GM21515 (cell line): Measurements from ENCODE around the gene FUT7.
A peak's percentile ranks its signal among the peaks of the same experiment; 100 is the strongest.

Source experiments
- ATAC-seq: cut with Tn5 transposase; IDR thresholded peaks from one replicate; pipeline ENCODE4 v1.9.1; 2021; ENCODE audit not compliant: unreplicated experiment

Gene FUT7

DNA sequence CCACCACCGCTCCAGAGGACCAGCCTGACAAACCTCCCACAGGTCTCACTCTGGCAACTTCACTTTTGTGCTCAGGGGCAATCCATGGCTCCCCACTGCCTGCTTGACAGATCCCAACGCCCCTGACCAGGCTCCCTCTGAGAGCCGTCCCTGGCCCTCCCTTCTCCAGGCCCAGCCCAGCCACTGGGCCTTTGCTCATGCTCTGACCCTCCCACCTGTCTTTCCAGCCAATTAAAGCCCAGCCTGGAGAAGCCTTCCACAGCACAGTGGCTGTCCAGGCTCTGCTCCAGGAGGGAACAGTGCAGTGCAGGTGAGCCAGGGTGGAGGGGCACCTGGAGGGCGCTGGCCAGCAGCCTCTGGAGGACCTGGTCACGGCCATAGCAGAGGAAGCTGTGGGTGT lies 18.7 kb upstream of the FUT7 start:
- no peak for ATAC-seq

DNA sequence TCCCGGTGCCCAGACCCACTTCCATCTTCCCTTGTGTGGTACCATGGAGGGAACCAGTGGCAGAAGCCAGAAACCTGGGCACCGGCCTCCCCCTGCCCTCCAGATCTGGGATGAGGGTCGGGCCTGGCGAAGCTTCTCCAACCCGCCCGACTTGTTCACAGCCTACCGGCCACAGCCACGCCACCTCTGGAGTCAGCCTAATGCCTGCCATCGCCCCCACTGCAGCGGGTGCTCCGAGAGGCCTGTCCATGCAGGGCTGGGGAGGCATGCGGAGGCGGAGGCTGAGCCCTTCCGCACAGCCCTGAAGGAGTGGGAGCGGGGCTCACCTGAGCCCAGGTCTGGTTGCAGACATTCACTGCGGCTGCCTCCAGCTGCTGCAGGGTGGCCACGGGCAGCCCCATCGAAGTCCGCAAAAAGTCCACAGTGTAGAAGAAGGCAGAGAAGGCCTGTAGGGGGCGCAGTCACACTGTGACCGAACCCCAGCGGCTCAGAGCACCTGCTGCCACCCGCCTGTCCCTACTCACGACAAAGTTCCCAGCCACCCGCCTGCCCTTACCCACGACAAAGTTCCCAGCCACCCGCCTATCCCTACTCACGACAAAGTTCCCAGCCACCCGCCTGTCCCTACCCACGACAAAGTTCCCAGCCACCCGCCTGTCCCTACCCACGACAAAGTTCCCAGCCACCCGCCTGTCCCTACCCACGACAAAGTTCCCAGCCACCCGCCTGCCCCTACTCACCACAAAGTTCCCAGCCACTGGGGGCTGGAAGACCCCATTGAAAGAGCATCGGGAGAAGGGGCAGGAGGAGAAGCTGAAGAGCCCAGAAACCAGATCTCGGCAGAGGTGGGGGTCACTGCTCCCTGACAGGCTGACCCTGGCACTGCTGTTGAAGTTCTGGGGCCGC lies 17.9 kb upstream of the FUT7 start:
- no peak for ATAC-seq

DNA sequence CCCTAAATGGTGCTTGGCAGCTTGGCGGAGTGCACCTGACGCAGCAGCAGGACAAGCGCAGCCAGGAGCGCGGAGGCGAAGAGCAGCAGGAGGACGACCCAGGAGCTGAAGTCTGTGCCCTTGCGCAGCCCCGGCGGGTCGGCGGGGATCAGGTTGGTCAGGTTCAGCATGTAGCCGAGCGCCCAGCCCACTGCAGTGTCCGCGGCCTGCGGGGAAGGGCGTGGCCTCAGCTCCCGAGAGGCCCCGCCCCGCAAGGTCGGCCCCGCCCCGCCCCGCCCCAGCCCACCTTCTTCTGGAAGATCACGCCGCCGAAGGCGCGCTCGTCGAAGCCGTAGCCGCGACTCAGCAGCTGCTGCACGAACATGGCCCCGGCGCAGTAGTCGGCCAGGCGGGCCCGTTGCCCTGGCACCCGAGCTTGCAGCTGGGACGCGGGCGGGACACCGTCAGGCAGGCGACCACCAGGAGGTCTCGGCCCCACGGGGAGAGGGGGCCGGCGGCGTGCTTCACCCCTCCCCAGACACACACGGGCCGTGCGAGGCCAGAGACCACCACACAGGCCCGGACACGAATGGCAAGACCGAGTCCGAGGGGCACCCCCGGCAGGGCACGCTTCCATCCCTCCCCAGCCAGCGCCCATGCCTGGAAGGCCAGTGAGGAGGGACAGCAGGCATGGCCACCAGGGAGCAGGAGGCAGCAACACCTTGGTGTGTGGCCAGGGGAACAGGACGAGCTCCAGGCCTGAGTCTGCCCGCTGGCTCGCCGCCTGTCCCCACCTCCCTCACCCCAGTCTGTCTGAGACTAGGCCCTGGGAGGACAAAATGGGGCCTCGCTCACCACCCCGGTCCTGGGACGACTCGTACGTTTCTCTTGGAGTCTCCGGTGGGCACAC lies 17.0 kb upstream of the FUT7 start:
- ATAC-seq = no peak

GRCh38 chr9:137046088-137046787 lies 14.3 kb upstream of the FUT7 start, which contains the start of gene NPDC1:
NPDC1 (minus strand) TSS chr9:137046177; CDS start chr9:137045989, 188 bp downstream.
- ATAC-seq = no peak

GRCh38 chr9:137045294-137046087 lies 13.6 kb upstream of the FUT7 start:
- ATAC-seq = no peak

GRCh38 chr9:137044502-137045177 lies 12.8 kb upstream of the FUT7 start:
- ATAC-seq = no peak

- no peak for ATAC-seq
Measured at GRCh38 chr9:137044037-137044436, 12.1 kb upstream of the FUT7 start.

DNA sequence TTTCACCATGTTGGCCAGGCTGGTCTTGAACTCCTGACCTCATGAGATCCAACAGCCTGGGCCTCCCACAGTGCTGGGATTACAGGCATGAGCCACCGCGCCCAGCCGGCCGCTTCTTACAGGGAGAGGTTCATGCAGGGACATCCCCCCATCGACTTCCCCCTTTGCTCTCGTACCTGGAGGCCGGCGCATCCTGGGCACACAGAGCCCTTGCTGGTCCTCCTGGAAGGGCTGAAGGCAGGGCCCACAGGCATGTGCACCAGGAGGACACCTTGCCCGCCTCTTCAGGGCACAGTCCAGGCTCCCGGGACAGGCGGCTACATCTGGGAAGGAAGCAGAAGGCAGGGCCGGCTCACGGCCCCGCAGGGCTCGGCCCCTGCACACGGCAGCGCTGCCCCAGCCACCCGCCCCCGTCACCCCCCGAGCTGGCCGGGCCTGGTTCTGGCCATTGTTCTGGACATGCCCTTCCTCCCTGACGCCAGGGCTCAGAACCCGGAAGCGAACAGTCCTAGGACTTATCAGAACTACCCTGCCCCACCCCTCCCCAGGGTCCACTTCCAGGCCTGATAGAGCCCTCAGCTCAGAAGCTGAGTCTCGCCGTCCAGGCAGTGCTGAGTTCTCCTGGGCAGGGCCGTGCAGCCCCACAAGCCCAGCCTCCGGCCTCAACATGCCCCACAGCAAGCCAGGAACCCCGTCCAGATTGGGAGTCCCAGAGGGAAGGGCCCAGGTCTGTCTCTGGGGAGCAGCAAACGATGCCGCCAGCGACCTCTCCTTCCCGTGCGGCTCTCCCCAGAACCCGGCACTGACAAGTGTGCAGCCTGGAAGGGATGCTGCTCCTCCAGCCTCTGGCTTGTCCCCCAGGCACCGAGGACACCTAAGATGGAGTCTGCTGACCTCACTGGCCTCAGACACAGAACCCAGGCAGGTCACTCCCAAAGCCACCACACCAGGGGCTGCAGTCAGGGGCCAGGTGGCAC lies 11.2 kb upstream of the FUT7 start:
- no peak for ATAC-seq

GRCh38 chr9:137041124-137041523 lies 9.2 kb upstream of the FUT7 start:
- no peak for ATAC-seq

- ATAC-seq = no peak
Measured at GRCh38 chr9:137040568-137040967, 8.7 kb upstream of the FUT7 start.

DNA sequence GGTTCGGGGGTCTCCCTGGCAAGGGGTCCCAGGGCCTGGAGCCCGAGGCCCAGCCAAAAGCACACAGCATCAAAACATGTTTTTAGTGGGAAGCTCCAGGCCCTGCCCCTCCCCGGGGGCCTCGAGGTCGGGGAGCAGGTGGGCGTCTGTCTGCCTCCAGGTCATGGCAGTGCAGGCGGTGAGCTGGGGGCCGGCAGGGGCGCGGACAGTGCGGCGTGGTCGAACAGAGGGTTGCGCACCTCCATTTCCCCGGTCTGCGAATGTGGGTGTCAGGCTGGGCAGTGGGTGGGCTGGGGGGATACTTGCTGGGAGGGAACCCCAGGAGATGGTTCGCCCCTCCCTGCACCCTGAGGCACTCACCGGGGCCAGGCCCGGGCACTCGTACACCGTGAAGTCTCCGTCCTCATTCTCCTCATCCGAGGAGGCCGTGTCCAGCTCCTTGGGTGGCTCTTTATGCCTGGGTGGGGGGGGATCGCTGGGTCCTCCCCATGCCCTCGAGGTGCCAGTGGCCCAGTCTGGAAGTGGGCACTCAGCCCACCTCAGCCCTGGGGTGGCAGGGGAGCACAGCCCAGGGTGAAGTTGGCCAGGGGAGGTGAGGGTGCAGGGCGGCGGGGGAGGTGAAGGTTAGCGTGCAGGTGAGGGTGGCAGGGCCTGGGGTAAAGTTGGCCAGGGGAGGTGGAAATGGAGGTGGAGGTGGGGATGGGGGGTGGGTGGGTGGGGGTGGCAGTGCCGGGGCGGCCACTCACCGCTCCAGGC lies 7.9 kb upstream of the FUT7 start:
- no peak for ATAC-seq

GRCh38 chr9:137038916-137039315 lies 7.0 kb upstream of the FUT7 start:
- no peak for ATAC-seq

GRCh38 chr9:137037483-137037882 lies 5.6 kb upstream of the FUT7 start:
- ATAC-seq = no peak

GRCh38 chr9:137037035-137037434 lies 5.1 kb upstream of the FUT7 start:
- no peak for ATAC-seq

- no peak for ATAC-seq
Measured at GRCh38 chr9:137035937-137036336, 4.0 kb upstream of the FUT7 start.

GRCh38 chr9:137035507-137035834 lies 3.6 kb upstream of the FUT7 start:
- ATAC-seq = no peak

DNA sequence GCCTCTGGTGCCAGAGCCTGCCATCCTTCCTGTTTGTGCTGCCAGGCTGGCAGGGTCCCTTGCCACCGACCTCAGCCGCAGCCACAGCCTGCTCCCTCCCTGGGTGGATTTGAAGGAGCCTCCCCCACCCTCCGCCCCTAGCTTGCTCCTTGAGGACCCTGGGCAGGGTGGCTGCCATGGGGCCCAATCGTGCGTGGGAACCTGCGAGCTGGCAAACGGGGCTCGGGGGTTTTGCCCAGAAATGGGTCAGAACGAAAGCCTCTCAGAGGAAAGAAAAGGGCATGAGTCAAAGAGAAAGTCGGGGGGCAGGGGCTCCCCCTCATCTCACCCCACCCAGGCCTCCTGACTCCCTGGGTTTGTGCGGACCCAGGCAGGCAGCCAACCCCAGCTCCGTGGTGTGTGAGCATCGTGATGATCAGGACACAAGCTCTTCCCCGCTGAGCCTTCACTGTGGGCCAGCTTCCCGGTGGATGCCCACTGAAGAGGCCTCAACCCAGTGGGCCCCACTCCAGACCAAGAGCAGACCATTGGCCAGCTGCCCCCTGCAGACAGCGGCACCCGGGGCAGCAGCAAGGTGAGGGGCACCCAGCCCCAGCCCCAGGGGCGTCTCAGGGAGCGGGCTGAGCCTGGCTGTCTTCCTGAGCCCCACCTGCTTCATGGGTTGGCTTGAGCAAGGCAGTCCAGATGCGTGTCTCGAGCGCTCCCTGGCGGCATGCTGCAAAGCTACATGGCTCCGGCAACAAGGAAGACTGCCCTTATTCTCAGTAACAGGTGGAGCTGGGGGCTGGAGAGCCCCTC lies 3.0 kb upstream of the FUT7 start:
- peak; percentile 58 for ATAC-seq
